Measurements from ENCODE around the gene USP5.

DNA sequence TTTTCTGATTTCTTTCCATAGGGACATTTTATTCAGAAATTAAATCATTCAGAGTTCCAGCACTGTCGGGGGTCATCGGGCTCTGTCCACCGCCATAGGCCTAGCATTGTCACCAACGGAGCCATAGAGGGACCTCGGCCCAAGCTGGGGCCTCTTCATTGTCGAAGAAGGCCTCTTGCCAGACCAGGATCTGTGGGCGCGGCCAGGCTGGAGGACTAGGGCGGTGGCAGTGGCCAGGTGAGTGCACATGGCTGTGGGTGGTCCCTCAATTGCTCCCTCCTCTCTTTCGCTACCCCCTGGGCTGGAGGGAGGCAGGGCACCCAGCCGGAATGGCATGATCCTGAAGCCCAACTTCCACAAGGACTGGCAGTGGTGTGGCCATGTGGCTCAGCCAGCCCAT is 31.7 kb downstream of the USP5 start:
- TF ChIP-seq GATA2 (IDR thresholded peaks at IDR 0.05; ENCODE audit: low read depth, low read length) (no peak), GATA3 (IDR thresholded peaks at IDR 0.05; ENCODE audit: low read depth, low read length) (no peak)
